Brain pericyte (primary cell): ENCODE data around the gene TPD52L1.

Experiments used
- DNase-seq: peaks from one replicate; pipeline ENCODE4 v3.0.0-alpha.2; 2012; ENCODE audit warnings: low read depth, low spot score

The TPD52L1 gene

GRCh38 chr6:125236536-125237327, 83.2 kb downstream of the TPD52L1 start:
- DNase-seq, result no peak

GRCh38 chr6:125237764-125238163, 84.2 kb downstream of the TPD52L1 start:
- no peak for DNase-seq

- no peak for DNase-seq
These were observed 91.5 kb downstream of the TPD52L1 start for GRCh38 chr6:125245109-125245508.

GRCh38 chr6:125245523-125246264, 92.1 kb downstream of the TPD52L1 start:
- no peak for DNase-seq

GRCh38 chr6:125246566-125246965, 93.0 kb downstream of the TPD52L1 start:
- no peak for DNase-seq

GRCh38 chr6:125248136-125248535, 94.6 kb downstream of the TPD52L1 start:
- DNase-seq, result no peak

GRCh38 chr6:125250511-125250910, 96.9 kb downstream of the TPD52L1 start:
- DNase-seq, result no peak

GRCh38 chr6:125251516-125252220, 98.1 kb downstream of the TPD52L1 start:
- no peak for DNase-seq

- no peak for DNase-seq
These were observed 99.3 kb downstream of the TPD52L1 start for GRCh38 chr6:125252891-125253290.

GRCh38 chr6:125253881-125254280, 100.3 kb downstream of the TPD52L1 start:
- no peak for DNase-seq

- no peak for DNase-seq
These were observed 100.7 kb downstream of the TPD52L1 start for GRCh38 chr6:125254321-125254720.

GRCh38 chr6:125255201-125255600, 101.6 kb downstream of the TPD52L1 start:
- DNase-seq, result no peak

- no peak for DNase-seq
These were observed 103.8 kb downstream of the TPD52L1 start for GRCh38 chr6:125257351-125257750.

- no peak for DNase-seq
These were observed 105.2 kb downstream of the TPD52L1 start for GRCh38 chr6:125258651-125259353.

- DNase-seq, result no peak
These were observed 105.8 kb downstream of the TPD52L1 start for GRCh38 chr6:125259354-125259736.

- no peak for DNase-seq
These were observed 108.7 kb downstream of the TPD52L1 start for GRCh38 chr6:125262016-125263013.

- DNase-seq, result no peak
These were observed 110.9 kb downstream of the TPD52L1 start for GRCh38 chr6:125264476-125264875.

GRCh38 chr6:125267806-125268523, 114.4 kb downstream of the TPD52L1 start:
- DNase-seq, result no peak

GRCh38 chr6:125268765-125269164, 115.2 kb downstream of the TPD52L1 start:
- DNase-seq, result no peak
